IPS-11a (cell line): ENCODE results near the gene MLYCD.
A peak's percentile ranks its signal among the peaks of the same experiment; 100 is the strongest.

ENCODE experiments used
- H3K4me3 ChIP-seq: one replicate; pipeline ENCODE4 v1.5.1; 2013; ENCODE audit warnings: low read depth, low read length, control low read depth

MLYCD gene

DNA sequence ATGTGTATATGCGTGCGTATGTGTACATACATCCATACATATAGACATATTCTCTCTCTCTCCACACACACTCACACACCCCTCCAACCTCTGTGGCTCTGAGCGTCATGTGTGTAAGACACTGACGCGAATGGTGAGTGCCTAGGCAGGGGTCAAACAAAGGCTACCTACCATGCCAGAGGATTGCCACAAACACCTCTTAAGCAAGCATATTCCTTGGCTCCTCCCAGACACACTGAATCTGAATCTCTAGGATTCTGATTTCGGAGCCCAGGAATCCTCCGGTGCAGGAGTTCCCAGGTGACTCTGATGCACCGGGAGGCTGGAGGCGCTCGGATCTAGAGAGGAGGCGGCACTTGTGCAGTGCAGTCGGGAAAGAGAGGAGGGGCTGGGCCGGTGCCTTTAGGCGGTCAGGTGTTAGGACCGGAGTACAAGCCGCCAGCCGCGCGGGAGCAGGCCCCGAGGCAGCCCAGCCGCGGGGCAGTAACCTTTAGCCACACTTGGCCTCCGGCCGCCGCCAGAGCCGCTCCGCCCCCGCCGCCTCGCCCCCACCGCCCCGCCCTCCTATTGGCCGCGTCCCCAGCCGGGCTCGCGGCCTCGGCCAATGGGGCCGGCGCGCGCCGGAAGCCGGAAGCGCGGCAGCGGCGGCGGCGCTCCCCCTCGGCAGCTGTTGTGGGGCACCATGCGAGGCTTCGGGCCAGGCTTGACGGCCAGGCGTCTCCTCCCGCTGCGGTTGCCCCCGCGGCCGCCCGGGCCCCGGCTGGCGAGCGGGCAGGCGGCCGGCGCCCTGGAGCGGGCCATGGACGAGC lies at the start of gene MLYCD:
MLYCD (plus strand) TSS at position 653 of the 809 bp plus-strand sequence; CDS start at position 683, 30 bp downstream.
- H3K4me3 ChIP-seq, result peak within 1 kb of the TSS; percentile 65

GRCh38 chr16:83849421-83849820 lies 49.5 kb upstream of the MLYCD start:
- no peak overlapping the region for H3K4me3 ChIP-seq

- H3K4me3 ChIP-seq, result no peak overlapping the region
Observed at GRCh38 chr16:83850947-83851346, 48.0 kb upstream of the MLYCD start.

DNA sequence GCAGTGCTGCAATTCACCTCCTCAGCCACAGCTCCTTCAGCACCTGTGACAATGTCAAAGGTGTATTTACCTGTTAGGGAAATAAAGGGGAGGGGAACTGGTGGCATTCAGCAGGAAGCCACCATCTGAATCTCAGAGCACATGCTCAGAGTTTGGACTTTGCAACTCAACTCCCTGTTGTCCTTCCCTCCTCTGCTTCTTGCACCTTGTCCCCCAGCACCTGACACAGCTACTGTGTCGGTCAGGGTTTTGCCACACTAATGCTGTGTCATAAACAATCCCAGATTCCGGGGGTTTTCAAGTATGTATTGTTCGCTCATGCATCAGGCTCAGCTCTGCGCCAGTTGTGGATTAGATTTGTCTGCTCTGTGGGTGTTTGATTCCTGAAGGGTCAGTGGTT lies 47.4 kb upstream of the MLYCD start:
- H3K4me3 ChIP-seq, result no peak overlapping the region

DNA sequence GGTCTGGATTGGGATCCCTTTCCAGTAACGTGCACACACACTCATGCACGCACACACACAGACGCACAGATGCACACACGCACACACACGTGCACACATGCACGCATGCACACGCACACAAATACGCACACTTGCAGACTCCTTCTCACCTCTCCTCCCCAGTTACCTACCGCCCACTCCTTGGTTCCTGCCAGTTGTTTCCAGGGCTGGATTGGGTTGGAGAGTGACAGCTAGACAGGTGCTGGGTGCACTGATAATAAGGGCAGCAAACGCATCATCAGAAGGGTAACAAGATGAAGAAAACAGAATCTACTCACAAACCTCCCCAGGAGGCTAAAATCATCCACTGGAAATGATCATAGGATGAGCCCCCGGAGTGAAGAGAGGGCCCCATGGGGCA lies 46.1 kb upstream of the MLYCD start:
- H3K4me3 ChIP-seq, result no peak overlapping the region

DNA sequence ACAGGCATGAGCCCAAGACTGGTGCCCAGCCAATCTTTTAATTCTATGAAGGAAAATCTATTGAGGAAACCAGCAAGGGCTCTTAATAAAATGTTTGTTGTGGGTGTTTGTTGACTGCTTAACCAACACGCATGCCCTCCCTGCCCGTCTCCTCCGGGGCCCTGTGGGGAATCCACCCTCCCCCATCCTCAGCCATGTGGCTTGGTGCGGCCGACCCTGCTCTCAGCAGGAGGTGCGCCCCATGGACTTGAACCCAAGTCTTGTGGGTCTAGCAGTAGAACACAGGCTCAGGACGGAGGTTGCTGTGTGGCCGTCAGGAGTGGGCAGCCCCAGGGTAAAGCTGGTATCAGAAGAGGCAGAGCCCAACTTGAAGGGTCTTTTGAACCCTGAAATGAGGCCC lies 45.1 kb upstream of the MLYCD start:
- no peak overlapping the region for H3K4me3 ChIP-seq

GRCh38 chr16:83854420-83854819 lies 44.5 kb upstream of the MLYCD start:
- no peak overlapping the region for H3K4me3 ChIP-seq

GRCh38 chr16:83856792-83857191 lies 42.1 kb upstream of the MLYCD start:
- no peak overlapping the region for H3K4me3 ChIP-seq

DNA sequence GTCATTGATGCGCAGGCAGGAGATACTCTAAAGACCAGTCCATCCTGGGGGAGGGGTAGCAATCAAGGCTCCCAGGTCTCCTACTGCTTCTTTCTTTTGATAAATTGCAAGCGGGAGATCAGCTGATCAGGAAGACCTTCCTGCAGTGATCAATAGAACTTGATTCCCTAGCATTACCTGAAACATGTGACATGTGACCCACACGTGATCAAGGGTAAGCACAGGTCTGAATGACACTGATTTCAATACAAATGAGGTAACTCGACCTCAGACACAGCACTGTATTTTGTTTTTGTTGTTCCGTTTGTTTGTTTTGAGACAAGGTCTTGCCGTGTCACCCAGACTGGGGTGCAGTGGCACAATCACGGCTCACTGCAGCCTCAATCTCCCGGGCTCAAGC lies 39.6 kb upstream of the MLYCD start:
- no peak overlapping the region for H3K4me3 ChIP-seq

DNA sequence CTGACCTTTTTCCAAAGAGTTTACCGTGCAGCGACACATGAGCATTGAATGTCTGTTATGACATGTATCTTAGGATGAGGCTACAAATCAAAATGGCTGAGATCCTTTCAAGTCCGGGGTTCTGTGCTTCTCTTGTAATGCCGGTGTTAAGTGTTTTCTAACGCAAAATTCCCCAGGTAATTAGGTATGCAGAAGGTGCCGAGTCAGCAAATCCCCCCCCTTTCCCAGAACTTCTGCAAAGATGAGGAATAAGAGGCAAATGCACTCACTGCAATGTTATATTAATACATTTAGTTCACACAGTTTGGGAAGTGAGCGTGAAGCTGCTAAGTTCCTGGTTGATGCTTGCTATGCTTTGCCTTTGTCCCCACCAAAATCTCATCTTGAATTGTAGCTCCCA lies 36.3 kb upstream of the MLYCD start:
- H3K4me3 ChIP-seq, result no peak overlapping the region

- H3K4me3 ChIP-seq, result no peak overlapping the region
Observed at GRCh38 chr16:83863682-83864081, 35.2 kb upstream of the MLYCD start.

DNA sequence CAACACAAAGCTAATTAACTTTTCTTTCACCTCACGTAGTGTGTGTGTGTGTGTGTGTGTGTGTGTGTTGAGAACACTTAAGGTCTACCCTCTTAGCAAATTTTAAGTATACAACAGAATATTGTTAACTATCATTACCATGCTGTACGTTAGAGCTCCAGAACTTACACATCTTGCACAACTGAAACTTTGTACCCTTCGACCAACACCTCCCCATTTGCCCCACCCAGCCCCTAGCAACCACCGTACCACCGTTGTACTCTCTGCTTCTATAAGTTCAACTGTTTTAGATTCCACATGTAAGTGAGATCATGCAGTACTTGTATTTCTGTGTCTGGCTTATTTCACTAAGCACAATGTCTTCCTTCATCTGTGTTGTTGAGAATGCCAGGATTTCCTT lies 28.1 kb upstream of the MLYCD start:
- no peak overlapping the region for H3K4me3 ChIP-seq

GRCh38 chr16:83878838-83879237 lies 20.1 kb upstream of the MLYCD start:
- H3K4me3 ChIP-seq, result no peak overlapping the region

- H3K4me3 ChIP-seq, result no peak overlapping the region
Observed at GRCh38 chr16:83882163-83882885, 16.6 kb upstream of the MLYCD start.

- H3K4me3 ChIP-seq, result no peak overlapping the region
Observed at GRCh38 chr16:83886199-83886971, 12.5 kb upstream of the MLYCD start.

DNA sequence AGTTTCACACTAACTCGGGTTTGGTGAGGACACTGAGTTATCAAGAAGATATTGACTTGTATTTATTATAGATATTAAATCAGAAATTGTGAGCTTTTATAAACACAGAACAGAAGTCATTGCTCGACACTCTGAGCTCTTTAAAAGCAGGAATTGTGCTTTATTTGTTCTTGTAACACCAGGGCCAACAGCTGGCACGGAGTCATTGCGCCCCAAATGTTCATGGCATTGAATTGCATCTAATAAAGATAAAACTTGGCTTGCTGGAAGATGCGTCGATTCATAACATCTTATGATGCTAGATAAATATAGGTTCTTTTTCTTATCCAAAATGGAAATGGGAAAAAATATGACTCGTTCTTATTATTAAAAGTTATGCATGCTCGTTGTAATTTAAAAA lies 11.8 kb upstream of the MLYCD start:
- no peak overlapping the region for H3K4me3 ChIP-seq

DNA sequence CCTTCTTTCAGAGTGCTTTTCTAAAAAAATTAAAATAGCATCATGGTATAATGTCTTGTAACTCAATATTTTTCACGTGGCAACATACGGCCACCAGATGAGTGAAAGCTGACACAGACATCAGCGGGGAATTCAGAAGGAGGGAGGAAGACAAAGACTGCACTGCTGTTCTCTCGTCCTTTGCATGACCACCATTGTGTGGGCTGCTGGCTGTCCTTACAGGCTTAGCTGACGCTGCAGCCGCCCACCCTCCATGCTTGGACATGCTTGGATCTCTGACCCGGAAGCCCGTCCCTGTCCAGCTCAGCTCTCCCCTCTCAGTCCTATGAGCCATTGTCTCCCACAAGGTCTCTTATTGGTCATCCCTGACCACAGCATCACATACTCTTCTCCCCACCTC lies 11.4 kb upstream of the MLYCD start:
- no peak overlapping the region for H3K4me3 ChIP-seq

DNA sequence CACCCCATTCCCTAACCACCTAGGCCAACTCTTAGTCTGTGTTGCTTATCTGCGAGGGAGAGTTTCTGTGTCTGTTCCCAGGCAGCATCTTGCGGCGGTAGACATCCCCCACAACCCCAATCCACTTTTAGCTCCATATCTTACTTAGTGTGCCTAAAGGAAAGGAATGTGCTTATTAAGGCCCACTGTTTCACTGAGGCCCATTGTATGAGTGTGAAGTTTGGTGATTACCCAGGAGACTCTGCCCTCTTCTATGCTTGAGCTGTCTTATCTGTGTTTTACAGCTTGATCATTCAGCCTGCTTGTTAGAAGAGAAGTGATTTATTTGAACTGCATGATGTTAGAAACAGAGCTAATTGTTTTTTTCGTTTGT lies 10.3 kb upstream of the MLYCD start:
- no peak overlapping the region for H3K4me3 ChIP-seq

DNA sequence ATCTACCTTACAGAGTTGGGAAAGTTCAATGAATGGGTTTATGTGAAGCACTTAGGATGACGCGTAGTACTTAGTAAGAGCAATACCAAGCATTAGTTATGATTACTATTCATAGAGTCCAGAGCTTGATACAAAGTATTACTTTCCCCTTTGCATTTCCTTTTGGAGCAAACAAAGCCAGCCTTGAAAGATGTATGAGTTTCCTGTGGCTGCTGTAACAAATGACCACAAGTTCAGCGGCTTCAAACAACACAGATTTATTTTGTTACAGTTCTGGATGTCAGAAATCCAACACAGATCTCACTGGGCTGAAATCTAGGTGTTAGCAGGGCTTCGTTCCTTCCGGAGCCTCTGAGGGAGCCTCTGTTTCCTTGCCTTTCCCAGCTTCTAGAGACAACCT lies 8.6 kb upstream of the MLYCD start:
- H3K4me3 ChIP-seq, result no peak overlapping the region

- H3K4me3 ChIP-seq, result no peak overlapping the region
Observed at GRCh38 chr16:83891742-83892141, 7.2 kb upstream of the MLYCD start.

- no peak overlapping the region for H3K4me3 ChIP-seq
Observed at GRCh38 chr16:83895243-83895642, 3.7 kb upstream of the MLYCD start.

- no peak overlapping the region for H3K4me3 ChIP-seq
Observed at GRCh38 chr16:83895942-83896341, 3.0 kb upstream of the MLYCD start.
